NCI-H345 (cell line): ENCODE results near the gene NUDT4B.
"Not testable (repeated sequence)": the region's sequence is repeated elsewhere in the genome, so short reads cannot be mapped to it uniquely, and the experiment has no call there.

Source experiments
- DNase-seq: peaks from one replicate; lab custom pipeline; 2025; lab: John Stamatoyannopoulos, UW

Gene NUDT4B

DNA sequence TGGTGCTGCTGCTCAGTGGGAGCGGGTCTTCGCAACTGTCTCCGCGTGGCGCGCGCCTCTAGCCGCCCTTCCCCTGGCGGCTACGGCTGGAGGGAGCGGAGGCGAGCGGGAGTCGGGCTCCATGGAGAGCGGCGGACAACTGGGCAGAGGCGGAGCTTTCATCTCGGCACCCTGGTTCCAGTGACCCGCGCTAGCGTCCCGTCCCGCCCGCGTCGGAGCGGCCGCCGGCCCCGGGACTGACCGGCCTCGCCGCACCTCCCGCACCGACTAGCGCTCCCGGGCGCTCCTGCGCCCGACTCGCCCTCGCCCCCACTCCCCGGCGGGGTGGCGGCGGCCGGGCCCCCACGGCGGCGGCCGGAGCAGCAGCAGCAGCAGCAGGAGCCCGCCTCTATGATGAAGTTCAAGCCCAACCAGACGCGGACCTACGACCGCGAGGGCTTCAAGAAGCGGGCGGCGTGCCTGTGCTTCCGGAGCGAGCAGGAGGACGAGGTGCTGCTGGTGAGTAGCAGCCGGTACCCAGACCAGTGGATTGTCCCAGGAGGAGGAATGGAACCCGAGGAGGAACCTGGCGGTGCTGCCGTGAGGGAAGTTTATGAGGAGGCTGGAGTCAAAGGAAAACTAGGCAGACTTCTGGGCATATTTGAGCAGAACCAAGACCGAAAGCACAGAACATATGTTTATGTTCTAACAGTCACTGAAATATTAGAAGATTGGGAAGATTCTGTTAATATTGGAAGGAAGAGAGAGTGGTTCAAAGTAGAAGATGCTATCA is at the start of gene NUDT4B:
TSS of gene NUDT4B (plus strand) at position 212 of the 772 bp plus-strand sequence. CDS start at position 391, 179 bp downstream.
- not testable (repeated sequence) for DNase-seq

DNA sequence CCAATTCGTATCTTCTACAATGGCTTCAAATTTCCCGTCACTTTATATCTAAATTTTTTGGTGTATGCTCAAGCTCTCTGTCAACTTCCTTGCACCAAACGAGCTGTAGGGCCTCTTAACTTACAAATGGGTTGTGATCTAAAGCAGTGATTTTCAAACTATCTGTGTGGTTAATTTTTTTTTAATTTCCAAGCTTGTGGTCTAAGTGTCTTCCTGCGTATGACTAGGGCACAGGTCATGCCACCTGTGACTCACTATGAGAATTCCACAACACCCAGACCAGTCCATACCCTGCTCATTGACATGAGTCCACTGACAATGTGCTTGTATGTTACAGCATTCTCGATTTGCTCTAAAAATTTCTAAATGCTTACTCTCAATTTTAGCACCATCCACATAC is 49.2 kb upstream of the NUDT4B start:
- not testable (repeated sequence) for DNase-seq

DNA sequence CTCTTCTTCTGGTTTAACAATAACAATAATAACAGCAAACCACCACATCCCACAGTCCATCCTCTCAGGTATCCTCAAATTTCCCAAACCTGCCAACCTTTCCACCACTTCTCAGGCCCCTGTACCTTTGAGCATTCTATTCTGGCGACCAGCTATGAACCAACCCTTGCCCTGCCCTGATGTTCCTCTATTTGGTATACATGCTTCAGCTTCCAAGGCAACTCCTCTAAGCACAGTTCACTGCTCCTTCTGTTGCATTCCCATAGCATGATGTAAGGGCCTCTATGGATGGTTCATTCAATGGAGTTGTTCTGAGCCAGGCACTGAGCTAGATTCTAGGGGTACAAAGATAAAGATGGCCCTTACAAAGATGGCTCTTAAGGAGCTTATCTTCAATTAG is 46.3 kb upstream of the NUDT4B start:
- DNase-seq, result not testable (repeated sequence)

DNA sequence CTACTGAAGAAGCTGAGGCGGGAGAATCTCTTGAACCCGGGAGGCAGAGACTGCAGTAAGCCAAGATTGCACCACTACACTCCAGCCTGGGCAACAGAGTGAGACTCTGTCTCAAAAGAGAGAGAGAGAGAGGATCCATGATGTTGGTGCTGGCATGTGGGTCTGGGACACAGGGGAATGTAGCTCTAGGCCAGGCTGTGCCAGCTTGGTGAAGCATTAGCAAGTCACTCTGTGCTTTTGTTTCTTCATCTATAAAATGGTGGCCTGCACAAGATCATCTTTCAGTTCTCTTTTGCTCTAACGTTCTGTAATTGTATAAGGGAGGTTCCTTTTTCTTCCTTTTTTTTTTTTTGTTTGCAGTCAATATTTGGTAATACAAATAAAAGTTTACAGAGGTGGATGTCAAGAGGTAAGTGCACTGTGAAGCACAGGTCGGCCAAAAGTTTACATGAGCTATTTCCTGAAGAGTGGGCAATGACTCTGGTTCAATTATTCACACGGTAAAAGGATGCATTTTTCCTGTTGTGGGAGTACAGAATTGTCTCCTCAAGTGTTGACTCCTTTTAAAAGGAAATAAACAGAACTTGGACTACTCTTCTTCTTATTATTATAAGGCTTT is 44.5 kb upstream of the NUDT4B start:
- not testable (repeated sequence) for DNase-seq

DNA sequence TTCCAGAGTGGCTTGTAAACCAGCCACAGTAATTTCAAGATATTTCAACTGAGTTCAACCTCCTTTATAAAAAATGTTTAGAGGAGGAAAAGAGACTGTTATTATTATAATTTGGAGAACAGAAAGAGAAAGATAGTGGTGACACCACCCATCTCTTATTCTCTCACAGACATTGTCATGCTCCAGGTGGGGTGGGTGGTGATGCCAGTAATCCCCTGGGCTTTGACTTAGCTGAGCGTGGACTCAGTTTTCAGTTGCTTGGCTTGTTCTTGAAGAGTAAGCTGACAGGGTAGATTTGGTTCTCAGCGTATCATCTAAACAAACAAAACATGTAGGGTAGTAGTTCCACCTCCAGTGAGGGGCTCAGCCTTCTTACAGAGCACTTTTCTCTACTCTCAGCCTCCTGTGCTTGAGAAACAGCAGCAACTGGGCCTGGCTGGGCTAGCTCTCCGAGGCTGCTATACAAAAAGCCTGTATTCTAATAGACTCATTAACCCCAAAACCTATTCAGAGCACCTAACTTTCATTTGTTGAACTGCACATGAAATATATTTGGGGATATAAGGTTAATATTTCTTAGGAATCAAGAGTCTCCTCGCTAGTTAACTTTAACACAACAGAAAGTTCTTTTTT is 43.1 kb upstream of the NUDT4B start:
- DNase-seq, result not testable (repeated sequence)

DNA sequence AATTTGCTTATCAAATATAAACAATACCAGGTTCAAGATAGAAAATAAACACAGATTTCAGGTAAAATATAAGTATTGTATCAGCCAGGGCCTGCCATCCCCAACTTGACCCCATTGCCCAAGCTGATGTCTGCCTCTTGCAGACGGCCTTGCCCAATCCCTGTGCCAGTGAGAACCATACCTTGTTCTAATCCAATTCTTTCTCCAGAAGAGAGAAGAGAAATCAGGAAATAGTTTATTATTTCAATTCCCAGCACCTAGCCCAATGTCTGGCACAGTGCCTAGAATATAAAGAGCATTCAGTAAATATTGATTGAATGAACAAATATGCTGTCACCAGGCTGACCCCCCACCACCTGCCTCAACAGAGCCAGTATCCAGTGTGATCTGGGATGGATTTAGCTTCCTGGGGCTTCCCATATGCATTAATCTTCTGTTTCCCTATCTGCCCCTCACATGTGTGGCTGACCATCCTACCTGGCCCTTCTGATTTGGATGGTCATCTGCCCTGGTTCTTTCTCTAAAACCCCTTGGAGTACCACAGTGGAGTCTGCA is 39.7 kb upstream of the NUDT4B start:
- DNase-seq, result not testable (repeated sequence)

DNA sequence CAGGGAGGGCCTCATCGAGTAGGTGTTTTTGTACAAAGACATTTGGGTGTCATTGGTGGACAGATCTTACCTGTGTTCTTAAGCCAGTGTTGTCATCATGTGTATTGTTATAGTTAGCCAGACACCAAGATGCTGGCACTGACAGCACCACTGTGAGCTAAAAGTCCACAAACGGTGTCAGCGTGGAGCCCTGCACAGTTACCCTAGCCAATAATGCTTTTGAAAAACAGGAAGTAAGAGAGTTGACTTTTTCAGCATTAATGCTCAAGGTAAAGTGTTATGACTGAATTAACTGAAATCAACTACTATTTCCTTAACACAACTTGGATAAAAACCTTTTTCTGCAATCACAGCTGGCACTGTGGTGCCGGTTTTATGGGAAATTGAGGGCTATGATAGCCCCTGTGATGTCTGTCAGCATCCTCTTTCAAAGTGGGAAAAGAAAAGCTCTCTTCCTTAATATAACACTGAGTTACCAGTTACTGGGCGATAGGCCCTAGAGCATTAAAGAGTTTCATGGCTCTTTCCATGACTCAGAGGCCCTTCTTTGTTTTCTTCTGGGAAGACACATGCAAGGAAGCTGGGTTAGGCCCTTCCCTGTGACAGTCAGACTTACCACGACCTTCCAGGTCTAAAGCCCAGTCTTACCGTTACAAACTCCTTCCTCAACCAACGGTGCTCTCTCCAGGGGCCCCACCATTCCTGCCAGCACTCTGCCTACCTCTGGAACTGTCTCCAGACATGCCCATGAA is 37.6 kb upstream of the NUDT4B start:
- not testable (repeated sequence) for DNase-seq

DNA sequence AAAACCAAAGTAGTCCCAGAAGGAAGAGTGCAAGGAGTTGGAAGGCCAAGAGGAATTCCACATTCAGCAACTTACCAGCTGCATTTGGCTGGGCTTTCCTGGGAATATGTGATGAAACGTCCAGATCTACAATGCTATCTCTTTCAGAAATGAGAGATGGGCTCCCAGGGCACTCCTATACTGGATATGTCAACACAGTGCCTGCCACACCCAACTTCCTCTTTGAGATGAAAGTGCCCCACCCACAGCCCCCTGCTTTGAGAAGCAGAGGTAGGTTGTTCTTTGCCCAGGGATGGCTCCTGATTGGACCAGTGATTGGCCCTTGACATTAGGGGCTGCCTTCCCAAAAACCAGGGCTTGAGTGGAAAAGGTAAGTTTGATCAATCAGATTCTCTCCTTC is 36.2 kb upstream of the NUDT4B start:
- DNase-seq, result not testable (repeated sequence)

DNA sequence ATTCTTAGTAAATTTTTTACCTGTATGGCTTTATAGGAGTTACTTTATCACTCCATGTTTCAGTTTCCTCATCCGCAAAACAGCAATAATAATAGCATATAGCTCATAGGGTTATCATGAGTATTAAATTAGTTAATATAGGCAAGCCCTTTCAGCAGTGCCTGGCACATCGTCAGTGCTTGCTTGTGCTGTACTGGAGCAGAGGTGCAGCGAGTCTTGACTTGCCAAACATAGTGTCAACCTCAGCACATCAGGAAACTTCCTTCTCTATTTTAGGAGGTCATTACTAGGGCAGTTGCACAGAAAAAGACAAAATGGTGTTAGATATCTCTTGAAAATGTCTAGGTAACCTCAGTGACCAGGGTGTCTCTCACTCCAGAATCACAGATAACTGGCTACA is 33.1 kb upstream of the NUDT4B start:
- not testable (repeated sequence) for DNase-seq

DNA sequence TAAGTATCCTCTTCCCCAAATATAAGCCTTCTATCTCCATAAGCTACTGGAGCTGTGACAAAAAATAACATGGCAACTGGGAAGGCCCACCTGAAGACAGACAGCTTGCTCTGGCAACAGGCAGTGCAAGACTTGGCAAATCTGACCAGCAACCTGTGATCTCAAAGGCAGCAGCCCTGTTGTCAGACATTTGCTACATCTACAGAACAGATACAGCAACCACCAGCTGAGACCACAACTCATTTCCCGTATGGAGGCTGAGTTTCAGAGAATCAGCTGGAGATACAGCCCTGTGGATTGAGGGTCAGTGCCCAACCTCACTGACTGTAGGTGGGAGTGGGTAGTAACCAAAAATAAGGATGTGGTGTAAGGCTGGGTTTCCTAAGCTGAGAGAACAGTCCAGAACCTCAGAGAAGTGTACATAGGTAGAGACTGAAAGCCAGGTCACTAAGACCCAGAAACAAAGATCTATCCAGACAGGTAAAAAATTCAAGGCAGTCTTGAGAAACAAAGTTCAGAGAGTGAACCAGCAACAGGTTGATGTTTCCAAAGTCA is 31.5 kb upstream of the NUDT4B start:
- DNase-seq, result not testable (repeated sequence)

DNA sequence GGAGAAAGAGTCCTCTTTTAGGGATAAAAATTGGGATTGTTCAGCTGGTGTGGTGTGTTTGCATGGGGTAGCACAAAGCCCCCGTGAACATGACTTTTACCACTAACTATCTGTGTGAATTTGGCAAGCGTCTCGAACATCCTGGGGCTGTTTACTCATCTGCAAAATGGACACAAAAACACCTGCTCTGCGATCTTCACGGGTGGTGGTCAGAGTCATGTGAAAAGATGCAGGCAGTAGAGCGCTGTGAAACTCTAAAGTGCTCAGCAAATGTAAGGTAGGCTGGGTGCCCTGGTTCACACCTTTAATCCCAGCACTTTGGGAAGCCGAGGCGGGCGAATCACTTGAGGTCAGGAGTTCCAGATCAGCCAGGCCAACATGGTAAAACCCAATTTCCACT is 27.7 kb upstream of the NUDT4B start:
- not testable (repeated sequence) for DNase-seq

DNA sequence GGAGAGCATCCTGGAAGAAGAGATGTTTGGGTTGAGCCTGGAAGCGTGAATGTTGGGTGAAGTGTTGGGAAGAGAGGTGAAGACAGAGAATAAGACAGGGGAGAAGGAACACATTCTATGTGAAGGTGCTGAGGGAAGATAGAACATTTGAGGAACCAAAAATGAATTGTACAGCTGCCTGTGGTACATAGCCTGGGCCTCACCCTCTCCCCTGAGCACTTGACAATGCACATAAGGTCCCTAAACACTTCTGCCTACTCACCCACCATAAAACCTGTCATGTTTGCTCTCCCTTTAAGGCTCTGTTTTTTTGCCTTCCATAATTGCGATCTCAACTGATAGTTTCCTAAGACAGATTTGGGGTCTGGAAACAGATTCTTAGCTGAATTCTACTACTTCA is 25.8 kb upstream of the NUDT4B start:
- not testable (repeated sequence) for DNase-seq

DNA sequence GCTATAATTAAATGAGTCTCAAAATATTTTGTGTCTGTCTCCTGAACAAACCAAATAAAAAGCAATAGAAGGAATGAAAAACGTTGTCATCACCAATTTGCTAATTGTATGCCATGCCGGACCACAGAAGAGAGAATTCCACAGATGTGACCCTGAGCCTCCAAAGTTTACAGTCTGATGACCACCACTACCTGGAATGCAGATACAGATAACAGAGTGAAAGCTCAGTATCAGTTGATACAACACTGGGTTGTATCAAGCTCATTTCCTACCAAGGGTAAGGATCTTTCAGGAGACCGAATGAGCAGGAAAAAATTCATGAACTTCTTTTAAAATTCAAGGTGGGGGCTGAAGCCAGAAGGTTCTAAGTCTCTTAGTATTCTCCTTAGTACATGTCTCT is 25.1 kb upstream of the NUDT4B start:
- DNase-seq, result not testable (repeated sequence)

DNA sequence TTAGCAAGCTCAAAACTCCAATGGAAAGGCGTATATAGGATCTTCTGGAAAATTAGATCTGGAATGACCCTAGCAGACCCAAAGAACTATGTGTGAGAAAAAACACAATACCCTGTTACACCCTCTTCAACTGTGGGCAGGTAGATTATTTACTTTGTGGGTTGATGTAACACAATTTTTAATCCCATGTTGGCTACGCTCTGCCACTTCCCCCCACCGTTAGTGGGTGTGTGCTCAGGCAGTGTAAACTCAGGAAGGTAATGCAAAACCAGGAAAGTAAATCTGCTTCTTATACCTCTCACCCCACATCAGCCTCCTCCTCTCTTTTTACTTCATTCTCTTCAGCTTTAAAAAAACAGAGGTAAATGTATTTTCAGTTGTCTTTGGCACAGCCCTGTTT is 23.7 kb upstream of the NUDT4B start:
- not testable (repeated sequence) for DNase-seq

DNA sequence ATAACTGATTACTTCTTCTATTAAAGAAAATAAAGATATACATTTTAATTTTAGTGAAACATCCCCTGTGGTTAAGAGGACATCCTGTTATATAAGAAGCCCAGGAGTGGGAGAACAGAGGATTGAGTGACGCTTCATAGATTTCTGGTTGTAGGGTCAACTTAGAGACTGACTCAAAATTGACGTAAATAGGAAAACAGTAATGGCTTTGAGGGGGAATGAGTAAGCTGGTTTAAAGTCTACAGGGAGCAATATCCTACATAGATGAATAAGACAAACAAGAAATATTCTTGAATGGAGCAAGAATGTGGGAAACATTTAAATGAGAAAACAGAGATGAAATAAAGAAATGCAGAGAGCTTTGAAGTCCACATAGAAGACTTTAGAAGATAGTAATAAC is 20.7 kb upstream of the NUDT4B start:
- DNase-seq, result not testable (repeated sequence)

DNA sequence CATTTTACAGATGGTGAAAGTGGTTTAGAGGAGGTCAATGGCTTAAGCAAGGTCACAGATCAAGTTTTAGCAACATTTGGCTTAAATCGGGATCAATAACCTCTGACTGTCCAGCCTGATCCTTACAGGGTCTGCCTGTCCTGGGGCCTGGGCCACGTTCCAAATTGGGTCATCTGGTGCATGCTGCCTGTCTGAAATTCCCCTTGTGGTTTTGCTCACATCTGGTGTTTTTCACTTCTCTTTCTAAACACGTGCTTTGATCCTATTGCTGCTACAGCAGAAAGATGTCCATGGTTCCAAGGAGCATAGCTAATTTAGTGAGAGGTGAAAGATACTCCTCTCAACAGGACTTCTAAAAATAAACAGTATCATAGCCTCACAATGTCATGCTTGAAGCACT is 19.4 kb upstream of the NUDT4B start:
- not testable (repeated sequence) for DNase-seq

DNA sequence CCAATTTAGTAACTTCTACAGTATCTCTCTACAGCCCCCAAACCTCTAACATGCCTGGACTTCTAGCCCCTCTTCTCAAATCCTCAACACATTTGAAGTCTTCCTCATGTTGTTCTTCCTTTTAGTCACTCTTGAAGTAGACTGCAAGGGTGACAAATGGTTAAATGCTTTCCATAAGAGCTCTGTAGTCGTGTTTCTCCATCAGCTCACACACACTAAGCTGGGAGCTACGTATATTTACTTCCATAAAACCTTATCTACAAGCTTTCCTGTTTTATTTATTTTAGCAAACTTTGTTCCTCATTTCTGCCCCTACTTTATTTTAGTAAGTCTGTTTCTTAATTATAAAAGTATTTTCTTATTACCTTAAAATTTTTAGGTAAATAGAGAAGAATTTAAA is 19.0 kb upstream of the NUDT4B start:
- not testable (repeated sequence) for DNase-seq

DNA sequence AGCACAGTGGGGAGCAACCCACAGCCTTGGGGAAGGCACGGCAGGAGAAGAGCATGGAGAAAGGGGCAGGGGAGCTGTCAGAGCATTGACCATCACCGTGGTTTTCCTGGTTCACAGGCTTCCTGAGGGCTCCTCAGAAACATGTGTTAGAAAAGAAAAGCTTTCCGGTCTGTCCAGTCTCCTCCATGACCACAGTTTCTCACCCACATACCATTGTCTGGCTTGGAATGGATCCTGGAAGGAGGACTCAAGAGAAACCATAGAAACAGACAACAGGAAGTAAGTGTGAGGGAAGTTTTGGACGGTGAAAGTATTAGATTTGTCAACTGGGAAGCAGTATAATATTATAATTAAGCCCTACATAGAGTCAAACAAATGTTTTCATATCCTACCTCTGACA is 16.3 kb upstream of the NUDT4B start:
- DNase-seq, result not testable (repeated sequence)

DNA sequence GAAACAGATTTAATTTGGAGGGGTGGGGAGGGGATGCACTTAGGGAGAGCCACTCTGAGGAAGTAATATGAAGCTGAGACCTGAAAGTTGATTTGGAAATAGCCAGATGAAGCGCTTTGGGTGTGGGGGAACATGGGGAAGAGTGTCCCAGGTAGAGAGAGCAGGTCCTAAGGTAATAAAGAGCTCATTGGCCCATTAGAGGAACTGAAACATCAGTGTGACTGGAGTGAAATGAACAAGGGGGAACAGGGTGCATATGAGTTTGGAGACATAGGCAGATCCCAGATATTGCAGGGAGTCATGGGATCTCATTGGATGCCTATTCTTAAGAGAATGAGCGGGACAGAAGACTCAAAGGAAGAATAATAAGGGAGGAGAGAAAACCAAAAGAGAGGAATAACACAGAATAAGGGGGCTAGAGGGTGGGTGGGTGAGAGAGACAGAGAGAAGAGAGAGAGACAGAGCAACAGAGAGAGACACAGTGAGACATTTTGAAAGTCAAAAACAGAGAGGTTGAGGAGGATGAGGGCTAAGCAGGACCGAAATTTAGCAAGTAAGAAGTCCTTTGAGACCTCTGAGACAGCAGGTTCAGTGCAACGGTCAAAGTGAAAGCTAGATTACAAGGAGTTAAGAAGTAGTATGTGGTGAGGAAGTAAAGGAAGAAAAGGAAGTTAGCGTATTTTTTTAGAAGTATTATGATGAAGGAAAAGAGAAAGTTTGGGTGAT is 14.8 kb upstream of the NUDT4B start:
- not testable (repeated sequence) for DNase-seq

DNA sequence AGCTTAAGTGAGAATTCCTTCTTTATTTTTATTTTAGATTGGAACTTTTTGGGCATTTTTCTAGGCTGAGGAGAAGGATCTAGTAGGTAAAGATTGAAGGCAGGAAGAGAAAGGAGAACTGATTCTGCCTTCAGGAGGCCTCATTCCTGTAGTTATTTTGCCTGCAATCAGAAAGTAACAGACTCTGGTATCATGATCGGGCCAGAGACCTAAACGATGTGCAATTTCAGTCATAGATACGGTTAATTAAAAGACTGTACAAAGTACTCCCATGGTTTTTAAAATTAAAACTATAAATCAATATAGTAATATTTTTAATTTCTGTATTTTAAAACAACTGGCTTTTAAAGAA is 14.3 kb upstream of the NUDT4B start:
- DNase-seq, result not testable (repeated sequence)

DNA sequence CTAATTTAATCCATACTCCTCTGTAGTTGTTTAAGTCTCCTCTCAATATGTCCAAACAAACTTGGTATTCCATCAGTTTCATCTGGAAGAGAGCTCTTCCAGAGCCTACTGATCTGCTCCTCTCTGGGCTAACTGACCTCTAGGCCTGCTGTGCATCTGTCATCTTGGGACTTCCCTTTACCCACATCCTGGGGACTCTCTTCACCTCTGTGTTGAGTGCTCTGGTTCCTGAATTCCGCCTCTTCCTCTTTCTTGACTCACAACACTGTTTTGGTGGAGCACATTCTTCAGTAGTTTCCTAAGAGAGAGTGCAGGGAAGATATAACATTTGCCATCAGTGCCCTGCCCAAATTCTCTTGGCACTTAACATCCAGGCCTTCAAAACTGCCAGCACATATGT is 13.0 kb upstream of the NUDT4B start:
- DNase-seq, result not testable (repeated sequence)
